Endothelial cell of coronary artery (primary cell): ENCODE measurements around the gene DAAM2. TPM values are rescaled to one million over a fixed set of nuclear protein-coding genes. Genes with fewer than 3 reads are reported as not detected.

Experiments used
- total RNA-seq: library from RNA; depleted of rRNA; stranded (reverse); fragments of >200 nt; gene quantifications from 2 replicates; pipeline ENCODE4 v1.2.3, GENCODE V29; 2014

Gene DAAM2
- under 0.01 and 0.38 TPM in 2 replicates for total RNA-seq

GRCh38 chr6:39791850-39792539 is at the start of gene DAAM2:
Gene DAAM2 (plus strand): TSS chr6:39792376. CDS start chr6:39856303, 63,927 bp downstream.

GRCh38 chr6:39934131-39934757 is 142.1 kb downstream of the DAAM2 start, which contains the start of gene MOCS1:
Gene MOCS1 (minus strand): TSS chr6:39934462. CDS start chr6:39934417, 45 bp downstream.

Other genes with a start within 250 kb of the DAAM2 start
- gene KIF6, start 67.0 kb upstream of the DAAM2 start, total RNA-seq, result not detected in 2 replicates
- 9.3 and 14.7 TPM in 2 replicates for gene MOCS1, start 142.1 kb downstream of the DAAM2 start, total RNA-seq